Measurements from ENCODE around the gene YPEL1.
"Not testable (repeated sequence)": the region's sequence is repeated elsewhere in the genome, so short reads cannot be mapped to it uniquely, and the experiment has no call there.

GRCh38 chr22:21678842-21679241 is 56.8 kb downstream of the YPEL1 start:
- not testable (repeated sequence) for TF ChIP-seq CTCF, EZH2, EZH2phosphoT487 (IDR thresholded peaks at IDR 0.05)

All from neural progenitor cell (in vitro differentiated cells).